Sigmoid colon (tissue), 7 donors: Measurements from ENCODE around the gene KLHDC8A. TPM values are rescaled to one million over a fixed set of nuclear protein-coding genes. Genes with fewer than 3 reads are reported as not detected.
A peak's percentile ranks its signal among the peaks of the same experiment; 100 is the strongest.

ENCODE experiments used
- DNase-seq: peaks from one replicate; pipeline ENCODE4 v3.0.0-alpha.2; 2019
- H3K27ac ChIP-seq, 4 donors: fragments of 200-600 bp; sonication (generic); one replicate each; pipeline ENCODE4 v1.5.1; 2016 to 2019; ENCODE audit warnings: mild to moderate bottlenecking in 1 of 4
- H3K27me3 ChIP-seq, 3 donors: fragments of 200-600 bp; sonication (generic); one replicate each; pipeline ENCODE4 v1.5.1; 2019; ENCODE audit warnings: mild to moderate bottlenecking in 1 of 3
- H3K36me3 ChIP-seq, 4 donors: fragments of 200-600 bp; sonication (generic); one replicate each; pipeline ENCODE4 v1.5.1; 2016 to 2019
- H3K4me1 ChIP-seq, 4 donors: fragments of 200-600 bp; sonication (generic); one replicate each; pipeline ENCODE4 v1.5.1; 2017 to 2019
- H3K4me3 ChIP-seq, 4 donors: fragments of 200-600 bp; sonication (generic); one replicate each; pipeline ENCODE4 v1.5.1; 2017 to 2019; ENCODE audit warnings: mild to moderate bottlenecking in 2 of 4, moderate library complexity in 1 of 4
- H3K9me3 ChIP-seq, 4 donors: fragments of 200-600 bp in 3 of 4; sonication (generic) in 3 of 4; one replicate each; pipeline versions ENCODE4 v1.5.1 to v1.6.1; 2013 to 2019
- CTCF ChIP-seq, 4 experiments: fragments of 450-650 bp in 3 of 4; fragments of 200-600 bp in 1 of 4; IDR thresholded peaks; one replicate each; pipeline ENCODE4 v1.5.1; 2016 to 2019; ENCODE audit warnings: antibody characterized with exemption in 4 of 4, mild to moderate bottlenecking in 3 of 4, moderate library complexity in 2 of 4
- EP300 ChIP-seq, 4 donors: sonication (generic); formaldehyde crosslinking; IDR thresholded peaks; one replicate each; pipeline ENCODE4 v1.6.1; 2017; ENCODE audit warnings: antibody characterized with exemption in 4 of 4
- POLR2A ChIP-seq, 2 donors: fragments of 450-650 bp; IDR thresholded peaks; one replicate each; pipeline ENCODE4 v1.6.1; 2016; ENCODE audit warnings: antibody characterized with exemption in 2 of 2, mild to moderate bottlenecking in 2 of 2, moderate library complexity in 2 of 2
- POLR2AphosphoS5 ChIP-seq, 4 donors: sonication (generic); formaldehyde crosslinking; IDR thresholded peaks; one replicate each; pipeline ENCODE4 v1.6.1; 2017; ENCODE audit warnings: antibody characterized with exemption in 4 of 4
- WGBS, 2 donors: extraction: QIAGEN DNeasy Blood & Tissue Kit; methylation state at CpG; one replicate each; pipeline ENCODE4 v1.1.7; 2013; 5-methylcytosine and 5-hydroxymethylcytosine counted together
- intact Hi-C: fragments of 100-400 bp; cut with DNase I; formaldehyde crosslinking; loops from one replicate; pipeline ENCODE4 v1.15.1; 2023
- polyA plus RNA-seq, 3 donors: library from polyadenylated mRNA; stranded (reverse); fragments of 200-250 nt; gene quantifications; one replicate each; pipeline ENCODE4 v1.2.3, GENCODE V29; 2013
- total RNA-seq, 4 donors: library from RNA; depleted of rRNA; stranded (reverse); fragments of >200 nt; gene quantifications; one replicate each; pipeline ENCODE4 v1.1.0, GENCODE V29; 2016
- donor health status: healthy with polysubstance abuse.
- donor health status: Bipolar disorder and iron deficiency.
- donor health status: healthy.

Gene KLHDC8A
- total and polyA plus RNA-seq, 7 donors = 0.69 to 1.7 (median 1.3) TPM; not detected in 1

- Histone ChIP-seq H3K4me1 (peaks cover 4 to 24% (median 16%) of the 10 kb centered on the region in 4 donors), H3K27me3 (no peaks in the 10 kb centered on the region), H3K36me3 (no peaks in the 10 kb centered on the region), H3K27ac (no peak overlapping the region), H3K4me3 (no peak overlapping the region), H3K9me3 (no peaks in the 10 kb centered on the region)
- 56 to 62% methylated on average over 6 of the region's 6 CpGs for WGBS, 2 donors
- no peak for DNase-seq
- intact Hi-C loops = loop anchor here (1.0 kb wide), 1 partner anchor 51 kb away; no protein-coding TSS in a partner anchor
- TF ChIP-seq POLR2AphosphoS5 (IDR thresholded peaks at IDR 0.05) (no peak), POLR2A (IDR thresholded peaks at IDR 0.05) (no peak)
Observed at GRCh38 chr1:205324781-205325180, 31.9 kb downstream of the KLHDC8A start.

- Histone ChIP-seq H3K27me3 (no peaks in the 10 kb centered on the region), H3K27ac (no peak overlapping the region), H3K4me3 (no peak overlapping the region), H3K9me3 (no peaks in the 10 kb centered on the region), H3K36me3 (no peaks in the 10 kb centered on the region), H3K4me1 (peaks cover 4 to 27% (median 19%) of the 10 kb centered on the region in 4 donors)
- intact Hi-C loops = no loop called here
- WGBS, 2 donors = 89 to 94% methylated on average over 6 of the region's 6 CpGs
- DNase-seq = no peak
- no peak for TF ChIP-seq POLR2A (IDR thresholded peaks at IDR 0.05)
- no peak for TF ChIP-seq POLR2AphosphoS5 (IDR thresholded peaks at IDR 0.05)
- no peak for TF ChIP-seq CTCF (IDR thresholded peaks at IDR 0.05)
- no peak for TF ChIP-seq EP300 (IDR thresholded peaks at IDR 0.05)
Observed at GRCh38 chr1:205323794-205324193, 32.9 kb downstream of the KLHDC8A start.

- Histone ChIP-seq H3K27me3 (no peaks in the 10 kb centered on the region), H3K36me3 (no peaks in the 10 kb centered on the region), H3K27ac (peak overlapping the region; percentile 70 to 74 (median 73)), H3K9me3 (no peaks in the 10 kb centered on the region), H3K4me3 (peak overlapping the region in 3 of 4 donors; percentile 63 to 75 (median 74)), H3K4me1 (peaks cover 4 to 45% (median 29%) of the 10 kb centered on the region in 4 donors)
- TF ChIP-seq POLR2A (IDR thresholded peaks at IDR 0.05) (no peak), CTCF (IDR thresholded peaks at IDR 0.05) (no peak), EP300 (IDR thresholded peaks at IDR 0.05) (no peak), POLR2AphosphoS5 (IDR thresholded peaks at IDR 0.05) (no peak)
- 32 to 47% methylated on average over 5 of the region's 5 CpGs for WGBS, 2 donors
- intact Hi-C loops = no loop called here
- DNase-seq = no peak
Observed at GRCh38 chr1:205321959-205322283, 34.8 kb downstream of the KLHDC8A start.

DNA sequence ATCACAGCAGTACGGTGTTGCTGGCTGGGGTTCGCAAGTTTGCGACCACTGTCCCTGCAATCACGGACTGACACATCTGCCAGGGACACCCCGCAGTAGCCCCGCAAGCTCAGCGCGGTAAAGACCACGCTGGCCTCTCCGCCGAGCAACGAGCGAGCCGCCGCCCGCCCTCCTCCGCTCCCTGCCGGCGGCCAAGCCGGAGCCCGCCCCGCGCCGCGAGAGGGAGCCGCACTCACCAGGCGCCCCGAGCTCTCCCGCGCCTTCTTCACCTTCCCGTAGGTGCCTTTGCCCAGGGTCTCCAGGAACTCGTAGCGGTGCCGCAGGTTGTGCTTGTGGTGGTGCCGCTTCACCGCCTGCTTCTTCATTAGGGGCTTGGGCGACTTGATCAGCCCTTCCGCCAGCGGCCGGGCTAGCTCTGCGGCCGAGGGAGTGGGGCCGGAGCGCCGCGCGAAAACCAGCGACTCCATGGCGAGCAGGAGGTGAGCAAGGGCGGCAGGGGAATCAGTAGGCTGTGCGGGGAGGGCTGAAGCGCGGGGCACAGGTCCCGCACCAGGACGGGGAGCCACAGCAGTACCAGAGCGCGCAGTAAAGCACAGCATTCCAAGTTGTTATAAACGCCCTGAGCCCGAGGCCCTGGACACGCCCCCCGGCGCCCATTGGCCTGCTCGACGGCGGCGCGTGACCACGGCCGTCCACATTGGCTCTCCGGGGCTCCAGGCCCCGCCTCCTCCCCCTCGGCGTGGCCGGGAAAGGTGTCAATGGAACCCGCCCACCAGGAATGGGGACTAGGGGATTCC is 35.4 kb downstream of the KLHDC8A start, which contains the start of gene NUAK2:
Gene NUAK2 (minus strand): TSS at position 584 of the 797 bp plus-strand sequence. CDS start 117 bp downstream, at position 467.
- WGBS, 2 donors = 0% methylated on average over 75 of the region's 75 CpGs
- H3K4me3 ChIP-seq = peak within 1 kb of the TSS; percentile 40 to 75 (median 68)
- no peaks in the 10 kb centered on the region for H3K27me3 ChIP-seq
- peaks cover 4 to 51% (median 32%) of the 10 kb centered on the region in 4 donors for H3K4me1 ChIP-seq
- TF ChIP-seq EP300 (IDR thresholded peaks at IDR 0.05) = no peak
- peak in 1 of 2 donors; percentile 87 for TF ChIP-seq POLR2A (IDR thresholded peaks at IDR 0.05)
- peak in 1 of 4 experiments; percentile 19 for TF ChIP-seq CTCF (IDR thresholded peaks at IDR 0.05)
- peak in 3 of 4 donors; percentile 77 to 90 (median 78) for TF ChIP-seq POLR2AphosphoS5 (IDR thresholded peaks at IDR 0.05)
- intact Hi-C loops = no loop called here
- H3K27ac ChIP-seq = peak within 1 kb of the TSS; percentile 70 to 74 (median 73)
- peak; percentile 93 for DNase-seq
- no peaks in the 10 kb centered on the region for H3K9me3 ChIP-seq
- no peaks in the 10 kb centered on the region for H3K36me3 ChIP-seq
